Measurements from ENCODE around the gene TSPAN2. TPM values are rescaled to one million over a fixed set of nuclear protein-coding genes. Genes with fewer than 3 reads are reported as not detected.
"Not testable (repeated sequence)": the region's sequence is repeated elsewhere in the genome, so short reads cannot be mapped to it uniquely, and the experiment has no call there.

Gene TSPAN2
- total and polyA plus RNA-seq, 9 donors = 16.3 to 30.6 (median 19.7) TPM

- Histone ChIP-seq H3K27me3 (ENCODE audit: control insufficient read depth, insufficient read depth, low read length) (no peaks in the 10 kb centered on the region), H3K4me1 (ENCODE audit: control insufficient read depth, insufficient read depth, low read length) (no peaks in the 10 kb centered on the region), H3K36me3 (ENCODE audit: control insufficient read depth, insufficient read depth, low read length) (no peaks in the 10 kb centered on the region), H3K4me3 (ENCODE audit: low read length) (no peak overlapping the region), H3K9me3 (replicated peaks; ENCODE audit: control insufficient read depth, low read depth, low read length) (no peaks in the 10 kb centered on the region), H3K27ac (ENCODE audit: low read length) (no peak overlapping the region)
- DNase-seq = no peak
These were observed 42.6 kb downstream of the TSPAN2 start for GRCh38 chr1:115046751-115047150.

GRCh38 chr1:115041654-115042053, 47.6 kb downstream of the TSPAN2 start:
- H3K36me3 ChIP-seq (ENCODE audit: control insufficient read depth, insufficient read depth, low read length) = no peaks in the 10 kb centered on the region
- no peaks in the 10 kb centered on the region for H3K4me1 ChIP-seq (ENCODE audit: control insufficient read depth, insufficient read depth, low read length)
- no peaks in the 10 kb centered on the region for H3K9me3 ChIP-seq (replicated peaks; ENCODE audit: control insufficient read depth, low read depth, low read length)
- no peak overlapping the region for H3K4me3 ChIP-seq (ENCODE audit: low read length)
- no peaks in the 10 kb centered on the region for H3K27me3 ChIP-seq (ENCODE audit: control insufficient read depth, insufficient read depth, low read length)
- DNase-seq = no peak
- H3K27ac ChIP-seq (ENCODE audit: low read length) = no peak overlapping the region

- Histone ChIP-seq H3K4me1 (ENCODE audit: control insufficient read depth, insufficient read depth, low read length) (no peaks in the 10 kb centered on the region), H3K27me3 (ENCODE audit: control insufficient read depth, insufficient read depth, low read length) (no peaks in the 10 kb centered on the region), H3K4me3 (ENCODE audit: low read length) (no peak overlapping the region), H3K27ac (ENCODE audit: low read length) (no peak overlapping the region), H3K36me3 (ENCODE audit: control insufficient read depth, insufficient read depth, low read length) (no peaks in the 10 kb centered on the region), H3K9me3 (replicated peaks; ENCODE audit: control insufficient read depth, low read depth, low read length) (no peaks in the 10 kb centered on the region)
- WGBS (ENCODE audit: insufficient coverage) = no CpG with 5 or more reads among the region's 2 CpGs
- no peak for DNase-seq
These were observed 48.8 kb downstream of the TSPAN2 start for GRCh38 chr1:115040501-115040900.

GRCh38 chr1:115036814-115037507, 52.3 kb downstream of the TSPAN2 start:
- Histone ChIP-seq H3K4me3 (ENCODE audit: low read length) (no peak overlapping the region), H3K27ac (ENCODE audit: low read length) (no peak overlapping the region), H3K36me3 (ENCODE audit: control insufficient read depth, insufficient read depth, low read length) (no peaks in the 10 kb centered on the region), H3K9me3 (replicated peaks; ENCODE audit: control insufficient read depth, low read depth, low read length) (no peaks in the 10 kb centered on the region), H3K4me1 (ENCODE audit: control insufficient read depth, insufficient read depth, low read length) (no peaks in the 10 kb centered on the region), H3K27me3 (ENCODE audit: control insufficient read depth, insufficient read depth, low read length) (no peaks in the 10 kb centered on the region)
- no CpG with 5 or more reads among the region's 4 CpGs for WGBS (ENCODE audit: insufficient coverage)
- DNase-seq = no peak

DNA sequence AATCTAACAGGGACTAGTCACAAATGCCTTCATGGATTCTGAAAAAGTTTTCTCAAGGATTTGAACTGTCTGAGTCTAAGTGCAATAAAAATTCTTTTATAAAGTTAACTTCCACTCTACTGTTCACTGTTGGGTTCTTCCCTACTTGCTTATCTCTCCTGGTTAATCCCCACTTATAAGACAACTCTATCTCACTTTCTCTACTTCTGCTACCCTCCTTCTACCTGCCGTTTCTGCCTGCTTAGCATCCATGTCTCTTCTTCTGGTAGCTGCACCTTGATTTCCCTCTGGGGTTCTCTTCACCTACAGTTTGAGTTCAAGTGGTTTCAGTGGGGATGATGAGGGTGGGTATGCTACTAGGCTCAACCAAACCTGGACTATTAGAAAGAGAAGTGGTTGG, 53.7 kb downstream of the TSPAN2 start:
- H3K27me3 ChIP-seq (ENCODE audit: control insufficient read depth, insufficient read depth, low read length) = no peaks in the 10 kb centered on the region
- no peak for DNase-seq
- no peak overlapping the region for H3K4me3 ChIP-seq (ENCODE audit: low read length)
- H3K27ac ChIP-seq (ENCODE audit: low read length) = no peak overlapping the region
- 100% methylated on average over 1 of the region's 1 CpG for WGBS (ENCODE audit: insufficient coverage)
- H3K36me3 ChIP-seq (ENCODE audit: control insufficient read depth, insufficient read depth, low read length) = no peaks in the 10 kb centered on the region
- no peaks in the 10 kb centered on the region for H3K4me1 ChIP-seq (ENCODE audit: control insufficient read depth, insufficient read depth, low read length)
- no peaks in the 10 kb centered on the region for H3K9me3 ChIP-seq (replicated peaks; ENCODE audit: control insufficient read depth, low read depth, low read length)

- Histone ChIP-seq H3K36me3 (ENCODE audit: control insufficient read depth, insufficient read depth, low read length) (no peaks in the 10 kb centered on the region), H3K4me3 (ENCODE audit: low read length) (no peak overlapping the region), H3K9me3 (replicated peaks; ENCODE audit: control insufficient read depth, low read depth, low read length) (no peaks in the 10 kb centered on the region), H3K4me1 (ENCODE audit: control insufficient read depth, insufficient read depth, low read length) (no peaks in the 10 kb centered on the region), H3K27ac (ENCODE audit: low read length) (no peak overlapping the region), H3K27me3 (ENCODE audit: control insufficient read depth, insufficient read depth, low read length) (no peaks in the 10 kb centered on the region)
- no peak for DNase-seq
- WGBS (ENCODE audit: insufficient coverage) = no CpG with 5 or more reads among the region's 2 CpGs
These were observed 57.7 kb downstream of the TSPAN2 start for GRCh38 chr1:115031595-115031994.

- Histone ChIP-seq H3K4me1 (ENCODE audit: control insufficient read depth, insufficient read depth, low read length) (no peaks in the 10 kb centered on the region), H3K9me3 (replicated peaks; ENCODE audit: control insufficient read depth, low read depth, low read length) (no peaks in the 10 kb centered on the region), H3K27me3 (ENCODE audit: control insufficient read depth, insufficient read depth, low read length) (no peaks in the 10 kb centered on the region), H3K4me3 (ENCODE audit: low read length) (no peak within 1 kb of the TSS), H3K27ac (ENCODE audit: low read length) (no peak within 1 kb of the TSS), H3K36me3 (ENCODE audit: control insufficient read depth, insufficient read depth, low read length) (no peaks in the 10 kb centered on the region)
- DNase-seq = no peak
These were observed 59.8 kb downstream of the TSPAN2 start, which contains the start of gene TSHB for GRCh38 chr1:115029526-115029925. Gene TSHB (plus strand): TSS chr1:115029826. CDS start chr1:115033363, 3,537 bp downstream.

DNA sequence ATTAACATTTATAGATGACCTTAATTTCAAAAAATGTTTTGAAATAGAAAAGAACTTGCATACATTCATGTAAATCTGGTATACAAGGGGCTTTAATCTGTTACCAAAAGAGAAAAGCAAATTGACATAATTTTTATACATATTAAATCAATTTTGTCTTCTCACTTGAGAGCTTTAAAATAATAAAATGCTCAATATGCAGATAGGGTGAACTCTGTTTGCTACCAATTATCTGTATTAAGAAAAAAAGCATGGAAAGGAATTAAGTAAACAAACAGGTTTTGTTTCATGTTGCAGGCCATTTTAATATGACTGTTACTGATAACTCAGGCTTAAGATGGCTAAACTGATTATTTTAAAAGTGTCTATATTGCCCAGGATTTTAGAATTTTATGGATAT, 65.7 kb downstream of the TSPAN2 start:
- DNase-seq = no peak
- H3K27me3 ChIP-seq (ENCODE audit: control insufficient read depth, insufficient read depth, low read length) = no peaks in the 10 kb centered on the region
- H3K4me1 ChIP-seq (ENCODE audit: control insufficient read depth, insufficient read depth, low read length) = no peaks in the 10 kb centered on the region
- H3K4me3 ChIP-seq (ENCODE audit: low read length) = no peak overlapping the region
- no peaks in the 10 kb centered on the region for H3K9me3 ChIP-seq (replicated peaks; ENCODE audit: control insufficient read depth, low read depth, low read length)
- no peak overlapping the region for H3K27ac ChIP-seq (ENCODE audit: low read length)
- no peaks in the 10 kb centered on the region for H3K36me3 ChIP-seq (ENCODE audit: control insufficient read depth, insufficient read depth, low read length)

GRCh38 chr1:115021145-115021544, 68.2 kb downstream of the TSPAN2 start:
- H3K27ac ChIP-seq (ENCODE audit: low read length) = no peak overlapping the region
- no peaks in the 10 kb centered on the region for H3K36me3 ChIP-seq (ENCODE audit: control insufficient read depth, insufficient read depth, low read length)
- H3K4me3 ChIP-seq (ENCODE audit: low read length) = no peak overlapping the region
- no peaks in the 10 kb centered on the region for H3K4me1 ChIP-seq (ENCODE audit: control insufficient read depth, insufficient read depth, low read length)
- no CpG with 5 or more reads among the region's 1 CpG for WGBS (ENCODE audit: insufficient coverage)
- no peak for DNase-seq
- no peaks in the 10 kb centered on the region for H3K27me3 ChIP-seq (ENCODE audit: control insufficient read depth, insufficient read depth, low read length)
- no peaks in the 10 kb centered on the region for H3K9me3 ChIP-seq (replicated peaks; ENCODE audit: control insufficient read depth, low read depth, low read length)

DNA sequence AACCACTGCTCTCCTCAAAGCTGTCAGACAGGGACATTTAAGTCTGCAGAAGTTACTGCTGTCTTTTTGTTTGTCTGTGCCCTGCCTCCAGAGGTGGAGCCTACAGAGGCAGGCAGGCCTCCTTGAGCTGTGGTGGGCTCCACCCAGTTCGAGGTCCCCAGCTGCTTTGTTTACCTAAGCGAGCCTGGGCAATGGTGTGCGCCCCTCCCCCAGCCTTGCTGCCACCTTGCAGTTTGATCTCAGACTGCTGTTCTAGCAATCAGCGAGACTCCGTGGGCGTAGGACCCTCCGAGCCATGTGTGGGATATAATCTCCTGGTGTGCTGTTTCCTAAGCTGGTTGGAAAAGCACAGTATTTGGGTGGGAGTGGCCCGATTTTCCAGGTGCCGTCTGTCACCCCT, 69.8 kb downstream of the TSPAN2 start:
- H3K27me3 ChIP-seq (ENCODE audit: control insufficient read depth, insufficient read depth, low read length); H3K36me3 ChIP-seq (ENCODE audit: control insufficient read depth, insufficient read depth, low read length); H3K27ac ChIP-seq (ENCODE audit: low read length); H3K9me3 ChIP-seq (replicated peaks; ENCODE audit: control insufficient read depth, low read depth, low read length); DNase-seq; H3K4me3 ChIP-seq (ENCODE audit: low read length); H3K4me1 ChIP-seq (ENCODE audit: control insufficient read depth, insufficient read depth, low read length): not testable (repeated sequence)
- WGBS (ENCODE audit: insufficient coverage) = 94% methylated on average over 5 of the region's 9 CpGs

DNA sequence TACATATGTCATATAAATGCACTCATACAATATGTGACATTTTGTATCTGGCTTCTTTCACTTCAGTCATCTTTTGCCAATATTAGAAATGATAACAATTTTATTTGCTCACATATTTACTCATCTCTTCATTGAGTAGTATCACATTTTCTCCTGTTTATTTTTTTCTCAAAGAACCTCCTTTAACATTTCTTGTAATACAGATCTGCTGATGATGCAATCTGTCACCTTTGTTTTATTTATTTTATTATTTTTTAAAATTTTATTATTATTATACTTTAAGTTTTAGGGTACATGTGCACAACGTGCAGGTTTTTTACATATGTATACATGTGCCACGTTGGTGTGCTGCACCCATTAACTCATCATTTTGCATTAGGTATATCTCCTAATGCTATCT, 75.5 kb downstream of the TSPAN2 start:
- no peaks in the 10 kb centered on the region for H3K36me3 ChIP-seq (ENCODE audit: control insufficient read depth, insufficient read depth, low read length)
- WGBS (ENCODE audit: insufficient coverage) = no CpG with 5 or more reads among the region's 2 CpGs
- no peaks in the 10 kb centered on the region for H3K9me3 ChIP-seq (replicated peaks; ENCODE audit: control insufficient read depth, low read depth, low read length)
- H3K27me3 ChIP-seq (ENCODE audit: control insufficient read depth, insufficient read depth, low read length) = no peaks in the 10 kb centered on the region
- no peak overlapping the region for H3K4me3 ChIP-seq (ENCODE audit: low read length)
- H3K4me1 ChIP-seq (ENCODE audit: control insufficient read depth, insufficient read depth, low read length) = no peaks in the 10 kb centered on the region
- no peak overlapping the region for H3K27ac ChIP-seq (ENCODE audit: low read length)
- DNase-seq = no peak

Data from muscle of leg (tissue), 11 donors.